GM08714 (cell line): ENCODE results near the gene CERS6.

Experiments used
- H3K4me3 ChIP-seq: fragments of 200-500 bp; sonication (Bioruptor generic); 2 replicates; pipeline ENCODE4 v1.5.1; 2014; ENCODE audit warnings: mild to moderate bottlenecking, low read length, inconsistent platforms
- ZNF274 ChIP-seq: IDR thresholded peaks from 2 replicates; pipeline ENCODE4 v1.6.1; 2012; ENCODE audit warnings: mild to moderate bottlenecking, low read depth, low read length

The CERS6 gene

GRCh38 chr2:168566974-168567665, 111.0 kb downstream of the CERS6 start:
- H3K4me3 ChIP-seq = no peak overlapping the region
- TF ChIP-seq ZNF274 = no peak

- no peak overlapping the region for H3K4me3 ChIP-seq
- TF ChIP-seq ZNF274 = no peak
Observed at GRCh38 chr2:168567836-168568235, 111.8 kb downstream of the CERS6 start.

GRCh38 chr2:168568476-168569267, 112.6 kb downstream of the CERS6 start:
- H3K4me3 ChIP-seq = no peak overlapping the region
- no peak for TF ChIP-seq ZNF274

GRCh38 chr2:168571061-168571460, 115.0 kb downstream of the CERS6 start:
- no peak for TF ChIP-seq ZNF274

GRCh38 chr2:168573128-168573903, 117.2 kb downstream of the CERS6 start:
- H3K4me3 ChIP-seq = no peak overlapping the region
- no peak for TF ChIP-seq ZNF274

More at GRCh38 chr2:168571061-168571460, 115.0 kb downstream of the CERS6 start:
- H3K4me3 ChIP-seq = no peak overlapping the region

- no peak for TF ChIP-seq ZNF274
- H3K4me3 ChIP-seq = no peak overlapping the region
Observed at GRCh38 chr2:168574856-168575630, 119.0 kb downstream of the CERS6 start.

GRCh38 chr2:168577885-168578284, 121.8 kb downstream of the CERS6 start:
- H3K4me3 ChIP-seq = no peak overlapping the region
- no peak for TF ChIP-seq ZNF274

- no peak overlapping the region for H3K4me3 ChIP-seq
Observed at GRCh38 chr2:168583064-168583709, 127.1 kb downstream of the CERS6 start.

GRCh38 chr2:168583710-168584521, 127.8 kb downstream of the CERS6 start:
- no peak for TF ChIP-seq ZNF274
- H3K4me3 ChIP-seq = no peak overlapping the region

More at GRCh38 chr2:168583064-168583709, 127.1 kb downstream of the CERS6 start:
- no peak for TF ChIP-seq ZNF274

- no peak for TF ChIP-seq ZNF274
- no peak overlapping the region for H3K4me3 ChIP-seq
Observed at GRCh38 chr2:168584911-168585310, 128.8 kb downstream of the CERS6 start.

GRCh38 chr2:168585700-168586099, 129.6 kb downstream of the CERS6 start:
- no peak for TF ChIP-seq ZNF274
- no peak overlapping the region for H3K4me3 ChIP-seq

GRCh38 chr2:168587307-168587706, 131.2 kb downstream of the CERS6 start:
- H3K4me3 ChIP-seq = no peak overlapping the region
- no peak for TF ChIP-seq ZNF274
